ENCODE data around the gene GPATCH3. TPM values are rescaled to one million over a fixed set of nuclear protein-coding genes. Genes with fewer than 3 reads are reported as not detected.
A peak's percentile ranks its signal among the peaks of the same experiment; 100 is the strongest.
"Not testable (repeated sequence)": the region's sequence is repeated elsewhere in the genome, so short reads cannot be mapped to it uniquely, and the experiment has no call there.

GPATCH3 gene
- total RNA-seq (2014; rRNA removed; shearing (Covaris generic); ENCODE audit: low replicate concordance): 12.2 and 15.6 TPM in 2 replicates

GRCh38 chr1:26900001-26900814 lies at the start of gene GPATCH3:
Gene GPATCH3, minus strand, starts transcription at chr1:26900467. Its CDS starts 25 bp downstream, at chr1:26900442.
- H3K36me3 ChIP-seq: peaks cover 17% of the 10 kb centered on the region
- peak; percentile 83 for DNase-seq
- peak within 1 kb of the TSS; percentile 82 for H3K4me3 ChIP-seq

GRCh38 chr1:26949926-26950319 lies 49.7 kb upstream of the GPATCH3 start:
- Histone ChIP-seq H3K27me3 (no peaks in the 10 kb centered on the region), H3K36me3 (peaks cover 25% of the 10 kb centered on the region), H3K9me3 (no peaks in the 10 kb centered on the region), H3K4me3 (no peak overlapping the region)
- DNase-seq: peak; percentile 32

More at GRCh38 chr1:26900001-26900814, at the start of gene GPATCH3:
- Histone ChIP-seq H3K9me3 (no peaks in the 10 kb centered on the region), H3K27me3 (no peaks in the 10 kb centered on the region)

- H3K9me3 ChIP-seq: no peaks in the 10 kb centered on the region
- peak; percentile 36 for DNase-seq
- H3K4me3 ChIP-seq: no peak overlapping the region
- peaks cover 31% of the 10 kb centered on the region for H3K36me3 ChIP-seq
- H3K27me3 ChIP-seq: no peaks in the 10 kb centered on the region
Measured at GRCh38 chr1:26949266-26949925, 49.1 kb upstream of the GPATCH3 start.

- H3K36me3 ChIP-seq: peaks cover 36% of the 10 kb centered on the region
- H3K9me3 ChIP-seq, H3K27me3 ChIP-seq, H3K4me3 ChIP-seq, DNase-seq: not testable (repeated sequence)
Measured at GRCh38 chr1:26948725-26949057, 48.4 kb upstream of the GPATCH3 start.

GRCh38 chr1:26946270-26946669 lies 46.0 kb upstream of the GPATCH3 start:
- Histone ChIP-seq H3K27me3 (no peaks in the 10 kb centered on the region), H3K4me3 (no peak overlapping the region), H3K36me3 (peaks cover 60% of the 10 kb centered on the region), H3K9me3 (no peaks in the 10 kb centered on the region)
- no peak for DNase-seq

- H3K27me3 ChIP-seq: no peaks in the 10 kb centered on the region
- no peaks in the 10 kb centered on the region for H3K9me3 ChIP-seq
- H3K4me3 ChIP-seq: no peak overlapping the region
- peaks cover 62% of the 10 kb centered on the region for H3K36me3 ChIP-seq
- DNase-seq: no peak
Measured at GRCh38 chr1:26945728-26946127, 45.5 kb upstream of the GPATCH3 start.

- no peak for DNase-seq
- Histone ChIP-seq H3K27me3 (no peaks in the 10 kb centered on the region), H3K4me3 (no peak overlapping the region), H3K9me3 (no peaks in the 10 kb centered on the region), H3K36me3 (peaks cover 62% of the 10 kb centered on the region)
Measured at GRCh38 chr1:26945138-26945537, 44.9 kb upstream of the GPATCH3 start.

GRCh38 chr1:26942656-26943055 lies 42.4 kb upstream of the GPATCH3 start:
- no peak overlapping the region for H3K4me3 ChIP-seq
- H3K36me3 ChIP-seq: peaks cover 75% of the 10 kb centered on the region
- H3K27me3 ChIP-seq: no peaks in the 10 kb centered on the region
- no peaks in the 10 kb centered on the region for H3K9me3 ChIP-seq
- DNase-seq: no peak

GRCh38 chr1:26941311-26941710 lies 41.0 kb upstream of the GPATCH3 start:
- no peak for DNase-seq
- Histone ChIP-seq H3K36me3 (peaks cover 76% of the 10 kb centered on the region), H3K4me3 (no peak overlapping the region), H3K27me3 (no peaks in the 10 kb centered on the region), H3K9me3 (no peaks in the 10 kb centered on the region)

- peaks cover 65% of the 10 kb centered on the region for H3K36me3 ChIP-seq
- DNase-seq: no peak
- no peak overlapping the region for H3K4me3 ChIP-seq
- H3K27me3 ChIP-seq: no peaks in the 10 kb centered on the region
- no peaks in the 10 kb centered on the region for H3K9me3 ChIP-seq
Measured at GRCh38 chr1:26938659-26939025, 38.4 kb upstream of the GPATCH3 start.

GRCh38 chr1:26938004-26938658 lies 37.9 kb upstream of the GPATCH3 start:
- no peak for DNase-seq
- Histone ChIP-seq H3K27me3 (no peaks in the 10 kb centered on the region), H3K36me3 (peaks cover 65% of the 10 kb centered on the region), H3K9me3 (no peaks in the 10 kb centered on the region), H3K4me3 (no peak overlapping the region)

- peaks cover 63% of the 10 kb centered on the region for H3K36me3 ChIP-seq
- no peaks in the 10 kb centered on the region for H3K9me3 ChIP-seq
- H3K27me3 ChIP-seq: no peaks in the 10 kb centered on the region
- no peak for DNase-seq
- no peak overlapping the region for H3K4me3 ChIP-seq
Measured at GRCh38 chr1:26936823-26937222, 36.6 kb upstream of the GPATCH3 start.

GRCh38 chr1:26932531-26932930 lies 32.3 kb upstream of the GPATCH3 start:
- H3K4me3 ChIP-seq: no peak overlapping the region
- H3K27me3 ChIP-seq: no peaks in the 10 kb centered on the region
- no peak for DNase-seq
- peaks cover 71% of the 10 kb centered on the region for H3K36me3 ChIP-seq
- no peaks in the 10 kb centered on the region for H3K9me3 ChIP-seq

GRCh38 chr1:26923711-26924110 lies 23.4 kb upstream of the GPATCH3 start:
- Histone ChIP-seq H3K9me3 (no peaks in the 10 kb centered on the region), H3K4me3 (no peak overlapping the region), H3K36me3 (peaks cover 62% of the 10 kb centered on the region), H3K27me3 (no peaks in the 10 kb centered on the region)
- peak; percentile 26 for DNase-seq

- no peak for DNase-seq
- no peaks in the 10 kb centered on the region for H3K9me3 ChIP-seq
- no peaks in the 10 kb centered on the region for H3K27me3 ChIP-seq
- peak overlapping the region; percentile 95 for H3K4me3 ChIP-seq
- peaks cover 54% of the 10 kb centered on the region for H3K36me3 ChIP-seq
Measured at GRCh38 chr1:26922901-26923300, 22.6 kb upstream of the GPATCH3 start.

- H3K4me3 ChIP-seq: peak overlapping the region; percentile 95
- DNase-seq: no peak
- peaks cover 49% of the 10 kb centered on the region for H3K36me3 ChIP-seq
- no peaks in the 10 kb centered on the region for H3K9me3 ChIP-seq
- H3K27me3 ChIP-seq: no peaks in the 10 kb centered on the region
Measured at GRCh38 chr1:26922431-26922729, 22.1 kb upstream of the GPATCH3 start.

GRCh38 chr1:26921540-26922430 lies 21.5 kb upstream of the GPATCH3 start, which contains the start of gene NUDC:
Gene NUDC, plus strand, starts transcription at chr1:26921743. Its CDS starts 106 bp downstream, at chr1:26921849.
- DNase-seq: peak; percentile 97
- Histone ChIP-seq H3K27me3 (no peaks in the 10 kb centered on the region), H3K9me3 (no peaks in the 10 kb centered on the region), H3K4me3 (peak within 1 kb of the TSS; percentile 95), H3K36me3 (peaks cover 45% of the 10 kb centered on the region)

Data from MG63 (cell line).